ENCODE data around the gene IL11. TPM values are rescaled to one million over a fixed set of nuclear protein-coding genes. Genes with fewer than 3 reads are reported as not detected.

Gene IL11
- total RNA-seq, 4 donors from 2014 or later: 0.48 TPM; not detected in 3

DNA sequence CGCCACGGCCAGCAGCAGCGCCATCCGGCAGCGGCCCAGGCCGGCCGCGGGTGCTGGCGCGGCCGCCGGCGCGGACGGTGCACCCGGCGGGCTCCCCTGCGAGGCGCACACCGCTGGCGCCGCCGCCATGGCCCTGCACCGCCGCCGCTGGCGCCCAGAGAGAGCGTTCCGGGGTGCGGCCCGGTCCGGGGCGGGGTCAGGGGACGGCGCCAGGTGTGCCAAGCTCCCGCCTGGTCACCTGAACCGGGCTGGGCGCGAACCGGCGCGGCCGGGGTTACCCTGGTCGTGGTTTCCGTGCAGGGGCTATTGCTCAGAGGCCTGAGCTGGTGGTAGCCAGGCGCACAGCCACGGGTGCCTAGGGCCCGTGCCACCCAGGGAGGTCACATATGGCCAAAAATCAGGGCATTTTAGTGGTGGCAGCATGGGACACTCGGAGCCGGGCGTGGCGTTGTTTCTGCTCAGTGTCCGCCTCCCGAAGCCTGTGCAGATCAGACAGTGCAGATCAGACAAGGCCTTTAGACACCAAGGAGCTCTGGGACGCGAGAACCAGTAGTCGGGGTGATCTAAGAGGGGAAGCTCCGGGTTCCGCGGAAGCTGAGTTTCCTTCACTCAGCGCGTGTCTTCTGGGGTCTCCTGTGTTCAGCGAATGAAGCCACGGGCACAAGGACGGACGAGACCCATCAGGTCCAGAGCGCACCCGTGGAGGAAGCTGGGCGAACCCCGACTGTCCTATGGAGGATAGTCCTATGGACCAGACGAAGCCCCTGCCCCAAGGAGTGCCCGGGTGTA is 14.1 kb upstream of the IL11 start, which contains the start of gene TMEM238:
TSS of gene TMEM238 (minus strand) at position 162 of the 789 bp plus-strand sequence. CDS start at position 129, 33 bp downstream.
- Histone ChIP-seq H3K4me1 (peaks cover 33 to 50% (median 44%) of the 10 kb centered on the region in 4 donors), H3K9me3 (no peaks in the 10 kb centered on the region), H3K4me3 (peak within 1 kb of the TSS; percentile 40 to 93 (median 78)), H3K27ac (peak within 1 kb of the TSS; percentile 94 to 99 (median 96)), H3K36me3 (peaks cover 0 to 6% (median 0%) of the 10 kb centered on the region in 4 donors), H3K27me3 (no peaks in the 10 kb centered on the region)
- peak; percentile 84 for DNase-seq
- TF ChIP-seq CTCF (IDR thresholded peaks at IDR 0.05) (no peak), POLR2A (IDR thresholded peaks at IDR 0.05) (peak; percentile 64), POLR2AphosphoS5 (IDR thresholded peaks at IDR 0.05) (peak; percentile 25 to 66 (median 39))
- in situ Hi-C loops (cut with MboI; ENCODE audit: low pct_ligation_motif_present in 1 of 4, low pct_unique_long_range_greater_than_20kb in 1 of 4, low sequenced_read_pairs in 3 of 4): loop anchor here in 1 of 4 donors (25.0 kb wide), 1 partner anchor 97 kb away; the partner anchor contains the start of genes BRSK1 and HSPBP1
- 13% methylated on average over 32 of the region's 72 CpGs; no CpG with 5 or more reads in 1 of the 2 donors for WGBS, 2 donors (ENCODE audit: low coverage in 1 of 2)
- intact Hi-C loops (cut with DNase I; ENCODE audit: low total_unique reads): loop anchor here (5.0 to 10.0 kb wide), 2 partner anchors 82 to 270 kb away; partner anchors contain the start of gene U2AF2

- Histone ChIP-seq H3K27me3 (no peaks in the 10 kb centered on the region), H3K36me3 (peaks cover 0 to 4% (median 0%) of the 10 kb centered on the region in 4 donors), H3K9me3 (no peaks in the 10 kb centered on the region), H3K4me1 (peaks cover 28 to 42% (median 40%) of the 10 kb centered on the region in 4 donors), H3K4me3 (peak overlapping the region; percentile 40 to 93 (median 78)), H3K27ac (peak overlapping the region; percentile 94 to 99 (median 96))
- no peak for TF ChIP-seq POLR2A (IDR thresholded peaks at IDR 0.05)
- peak in 1 of 3 donors; percentile 5 for TF ChIP-seq POLR2AphosphoS5 (IDR thresholded peaks at IDR 0.05)
- peak in 1 of 5 experiments; percentile 25 for TF ChIP-seq CTCF (IDR thresholded peaks at IDR 0.05)
- no peak for TF ChIP-seq EP300 (IDR thresholded peaks at IDR 0.05; ENCODE audit: low read depth)
- DNase-seq: peak; percentile 61
- intact Hi-C loops (cut with DNase I; ENCODE audit: low total_unique reads) (loop anchor here (5.0 to 10.0 kb wide), 2 partner anchors 81 to 271 kb away; partner anchors contain the start of gene U2AF2), in situ Hi-C loops (cut with MboI; ENCODE audit: low pct_ligation_motif_present in 1 of 4, low pct_unique_long_range_greater_than_20kb in 1 of 4, low sequenced_read_pairs in 3 of 4) (loop anchor here in 1 of 4 donors (25.0 kb wide), 1 partner anchor 96 kb away; the partner anchor contains the start of genes BRSK1 and HSPBP1)
- 4% methylated on average over 11 to 55 of the region's 88 CpGs for WGBS, 2 donors (ENCODE audit: low coverage in 1 of 2)
Measured at GRCh38 chr19:55383279-55384130, 13.2 kb upstream of the IL11 start.

DNA sequence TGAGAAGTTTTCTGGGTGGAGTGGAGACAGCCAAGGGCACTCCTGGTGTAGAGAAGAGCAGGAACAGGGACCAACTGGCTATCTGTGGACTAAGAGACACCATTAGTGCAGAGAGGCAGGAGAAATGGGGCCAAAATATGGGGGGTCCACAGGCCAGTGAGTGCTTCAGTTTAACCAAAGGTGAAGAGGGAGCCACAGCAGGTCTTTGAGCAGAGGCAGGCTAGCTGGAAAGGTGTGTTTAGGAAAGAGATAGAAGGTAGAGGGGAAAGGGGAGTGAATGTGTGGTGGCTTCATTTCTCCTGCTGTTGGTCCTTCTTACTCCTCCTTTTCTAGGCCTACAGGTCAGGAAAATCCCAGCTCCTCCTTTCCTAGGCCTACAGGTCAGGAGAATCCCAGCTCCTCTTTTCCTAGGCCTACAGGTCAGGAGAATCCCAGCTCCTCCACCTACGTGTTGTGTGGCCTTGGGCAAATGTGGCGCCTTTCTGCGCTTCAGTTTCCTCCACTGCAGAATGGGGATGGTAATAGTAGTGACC is 12.3 kb upstream of the IL11 start:
- intact Hi-C loops (cut with DNase I; ENCODE audit: low total_unique reads): loop anchor here (1.0 to 10.0 kb wide), 3 partner anchors 69 to 272 kb away; partner anchors contain the start of gene U2AF2
- in situ Hi-C loops (cut with MboI; ENCODE audit: low pct_ligation_motif_present in 1 of 4, low pct_unique_long_range_greater_than_20kb in 1 of 4, low sequenced_read_pairs in 3 of 4): loop anchor here in 1 of 4 donors (25.0 kb wide), 1 partner anchor 95 kb away; the partner anchor contains the start of genes BRSK1 and HSPBP1
- Histone ChIP-seq H3K4me1 (peaks cover 19 to 33% (median 30%) of the 10 kb centered on the region in 4 donors), H3K9me3 (no peaks in the 10 kb centered on the region), H3K27me3 (no peaks in the 10 kb centered on the region), H3K36me3 (no peaks in the 10 kb centered on the region), H3K27ac (no peak overlapping the region), H3K4me3 (peak overlapping the region in 1 of 4 donors; percentile 74)
- 94 to 100% methylated on average over 3 of the region's 3 CpGs for WGBS, 2 donors (ENCODE audit: low coverage in 1 of 2)
- TF ChIP-seq POLR2AphosphoS5 (IDR thresholded peaks at IDR 0.05) (no peak), EP300 (IDR thresholded peaks at IDR 0.05; ENCODE audit: low read depth) (no peak), POLR2A (IDR thresholded peaks at IDR 0.05) (no peak)
- DNase-seq: no peak

DNA sequence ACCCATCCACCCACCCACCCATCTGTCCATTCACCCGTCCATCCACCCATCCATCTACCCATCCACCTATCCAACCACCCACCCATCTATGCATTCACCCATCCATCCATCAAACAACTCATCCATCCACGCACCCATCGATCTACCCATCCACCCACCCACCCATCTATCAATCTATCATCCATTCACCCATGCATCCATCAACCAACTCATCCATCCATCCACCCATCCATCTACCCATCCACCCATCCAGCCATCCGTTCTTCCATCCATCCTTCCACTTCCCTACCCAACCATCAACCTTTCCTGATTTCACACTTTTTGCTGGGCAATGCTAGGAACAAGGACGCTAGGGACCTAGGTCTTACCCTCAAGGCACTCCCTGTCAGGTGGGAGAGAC is 11.8 kb upstream of the IL11 start:
- H3K4me1 ChIP-seq: peaks cover 14 to 27% (median 25%) of the 10 kb centered on the region in 4 donors
- intact Hi-C loops (cut with DNase I; ENCODE audit: low total_unique reads) (loop anchor here (1.0 to 10.0 kb wide), 3 partner anchors 69 to 273 kb away; partner anchors contain the start of gene U2AF2), in situ Hi-C loops (cut with MboI; ENCODE audit: low pct_ligation_motif_present in 1 of 4, low pct_unique_long_range_greater_than_20kb in 1 of 4, low sequenced_read_pairs in 3 of 4) (loop anchor here in 1 of 4 donors (25.0 kb wide), 1 partner anchor 95 kb away; the partner anchor contains the start of genes BRSK1 and HSPBP1)
- no peak overlapping the region for H3K4me3 ChIP-seq
- H3K36me3 ChIP-seq: no peaks in the 10 kb centered on the region
- DNase-seq: no peak
- WGBS, 2 donors (ENCODE audit: low coverage in 1 of 2): 97 to 100% methylated on average over 4 to 5 of the region's 5 CpGs
- no peaks in the 10 kb centered on the region for H3K27me3 ChIP-seq
- TF ChIP-seq CTCF (IDR thresholded peaks at IDR 0.05): no peak
- TF ChIP-seq POLR2AphosphoS5 (IDR thresholded peaks at IDR 0.05): no peak
- no peak for TF ChIP-seq EP300 (IDR thresholded peaks at IDR 0.05; ENCODE audit: low read depth)
- no peak for TF ChIP-seq POLR2A (IDR thresholded peaks at IDR 0.05)
- no peaks in the 10 kb centered on the region for H3K9me3 ChIP-seq
- H3K27ac ChIP-seq: no peak overlapping the region

Data from transverse colon (tissue), 4 donors.